GM12872 (cell line): ENCODE measurements around the gene YJEFN3.

Experiments used
- CTCF ChIP-seq: IDR thresholded peaks from 3 replicates; pipeline ENCODE4 v1.5.1; 2011; ENCODE audit warnings: low read depth, mild to moderate bottlenecking, low read length, moderate library complexity; ENCODE audit not compliant: insufficient read depth

YJEFN3 gene

GRCh38 chr19:19492026-19492610 is 36.6 kb upstream of the YJEFN3 start:
- no peak for TF ChIP-seq CTCF

GRCh38 chr19:19493841-19494546 is 34.7 kb upstream of the YJEFN3 start:
- no peak for TF ChIP-seq CTCF

- no peak for TF ChIP-seq CTCF
These were observed 32.8 kb upstream of the YJEFN3 start for GRCh38 chr19:19495614-19496603.

- TF ChIP-seq CTCF: no peak
These were observed 30.3 kb upstream of the YJEFN3 start for GRCh38 chr19:19498255-19498991.

- TF ChIP-seq CTCF: no peak
These were observed 29.3 kb upstream of the YJEFN3 start for GRCh38 chr19:19499272-19499995.

- no peak for TF ChIP-seq CTCF
These were observed 27.6 kb upstream of the YJEFN3 start for GRCh38 chr19:19500975-19501644.
